ENCODE data around the gene CLDN12.

CLDN12 gene

DNA sequence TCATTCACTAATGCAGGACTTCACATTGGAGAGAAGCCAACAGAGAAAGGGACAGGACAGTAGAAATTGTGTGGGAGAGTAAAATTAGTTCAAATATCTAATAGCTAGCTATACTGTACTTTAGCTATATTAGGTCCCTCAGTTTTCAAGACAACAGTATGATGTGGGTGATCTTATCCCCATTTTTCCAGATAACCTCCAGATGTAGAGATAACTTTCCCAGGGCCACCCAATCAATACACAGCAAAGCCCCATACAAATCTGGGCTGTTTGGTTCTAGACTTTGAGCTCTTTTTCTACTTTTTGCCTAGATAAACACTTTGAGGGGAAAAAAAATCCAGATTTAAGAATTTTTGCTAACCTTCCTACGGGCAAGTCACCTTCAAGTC is 482 bp upstream of the CLDN12 start:
- Histone ChIP-seq H3K36me3 (ENCODE audit: control insufficient read depth in 2 of 2, insufficient read depth in 1 of 2, low read length in 2 of 2) (peaks cover 13 to 22% of the 10 kb centered on the region in 2 experiments; a peak in 2 of 3 replicates), H3K4me3 (ENCODE audit: low read depth, low read length) (peak overlapping the region; percentile 72), H3K9me3 (ENCODE audit: control insufficient read depth, insufficient read depth, low read depth, low read length) (no peaks in the 10 kb centered on the region), H3K4me1 (ENCODE audit: control insufficient read depth, insufficient read depth, low read length) (no peaks in the 10 kb centered on the region; the same call in 1 of the 2 replicates), H3K27ac (ENCODE audit: extremely low read depth, low read depth, low read length) (no peak overlapping the region)
- CTCF ChIA-PET, result interaction anchor here (0.6 to 0.7 kb wide), 2 partner anchors 109 to 1286 kb away, joined by 3 to 4 read pairs; no protein-coding TSS in a partner anchor
- POLR2A ChIA-PET, result interaction anchor here (0.7 kb wide), 1 partner anchor 1134 kb away, joined by 3 read pairs; no protein-coding TSS in a partner anchor
- TF ChIP-seq ZNF175 (tag by site-specific recombination; IDR thresholded peaks at IDR 0.05) (no peak), IKZF3 (tag by site-specific recombination; IDR thresholded peaks at IDR 0.05) (no peak), ZBTB17 (tag by site-specific recombination; IDR thresholded peaks at IDR 0.05) (no peak), ZNF335 (tag by site-specific recombination; conservative IDR thresholded peaks at IDR 0.05) (no peak), ZNF670 (tag by site-specific recombination; IDR thresholded peaks at IDR 0.05; ENCODE audit: low read depth) (no peak), ZNF529 (tag by site-specific recombination; IDR thresholded peaks at IDR 0.05; ENCODE audit: insufficient replicate concordance) (no peak), ZNF350 (tag by site-specific recombination; IDR thresholded peaks at IDR 0.05) (no peak), KLF16 (tag by site-specific recombination; IDR thresholded peaks at IDR 0.05) (no peak)
- TF ChIP-seq, protein P1, sequence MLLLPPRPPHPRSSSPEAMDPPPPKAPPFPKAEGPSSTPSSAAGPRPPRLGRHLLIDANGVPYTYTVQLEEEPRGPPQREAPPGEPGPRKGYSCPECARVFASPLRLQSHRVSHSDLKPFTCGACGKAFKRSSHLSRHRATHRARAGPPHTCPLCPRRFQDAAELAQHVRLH (tag by site-specific recombination; IDR thresholded peaks at IDR 0.05), result no peak
- TF ChIP-seq, protein P2, sequence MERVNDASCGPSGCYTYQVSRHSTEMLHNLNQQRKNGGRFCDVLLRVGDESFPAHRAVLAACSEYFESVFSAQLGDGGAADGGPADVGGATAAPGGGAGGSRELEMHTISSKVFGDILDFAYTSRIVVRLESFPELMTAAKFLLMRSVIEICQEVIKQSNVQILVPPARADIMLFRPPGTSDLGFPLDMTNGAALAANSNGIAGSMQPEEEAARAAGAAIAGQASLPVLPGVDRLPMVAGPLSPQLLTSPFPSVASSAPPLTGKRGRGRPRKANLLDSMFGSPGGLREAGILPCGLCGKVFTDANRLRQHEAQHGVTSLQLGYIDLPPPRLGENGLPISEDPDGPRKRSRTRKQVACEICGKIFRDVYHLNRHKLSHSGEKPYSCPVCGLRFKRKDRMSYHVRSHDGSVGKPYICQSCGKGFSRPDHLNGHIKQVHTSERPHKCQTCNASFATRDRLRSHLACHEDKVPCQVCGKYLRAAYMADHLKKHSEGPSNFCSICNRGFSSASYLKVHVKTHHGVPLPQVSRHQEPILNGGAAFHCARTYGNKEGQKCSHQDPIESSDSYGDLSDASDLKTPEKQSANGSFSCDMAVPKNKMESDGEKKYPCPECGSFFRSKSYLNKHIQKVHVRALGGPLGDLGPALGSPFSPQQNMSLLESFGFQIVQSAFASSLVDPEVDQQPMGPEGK (tag by site-specific recombination; IDR thresholded peaks at IDR 0.05), result no peak

DNA sequence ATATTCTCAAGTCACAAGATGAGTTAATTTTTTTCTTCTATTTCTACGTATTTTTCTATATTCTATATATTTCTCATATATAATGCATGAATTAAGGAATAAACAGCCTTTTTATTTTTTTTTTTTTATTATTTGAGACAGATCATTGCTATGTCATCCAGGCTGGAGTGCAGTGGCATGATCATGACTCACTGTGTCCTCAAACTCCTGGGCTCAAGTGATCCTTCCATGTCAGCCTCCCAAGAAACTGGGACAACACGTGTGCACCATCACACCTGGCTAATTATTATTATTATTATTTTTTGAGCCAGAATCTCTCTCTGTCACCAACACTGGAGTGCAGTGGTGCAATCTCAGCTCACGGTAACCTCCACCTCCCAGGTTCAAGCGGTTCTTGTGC is 1.5 kb downstream of the CLDN12 start:
- ChIA-PET POLR2A (no interaction called here), CTCF (no interaction called here)
- H3K9me3 ChIP-seq (ENCODE audit: control insufficient read depth, insufficient read depth, low read depth, low read length), result no peaks in the 10 kb centered on the region
- no peak overlapping the region for H3K4me3 ChIP-seq (ENCODE audit: low read depth, low read length)
- H3K27ac ChIP-seq (ENCODE audit: extremely low read depth, low read depth, low read length), result no peak overlapping the region
- peaks cover 13 to 33% of the 10 kb centered on the region in 2 experiments; a peak in 2 of 3 replicates for H3K36me3 ChIP-seq (ENCODE audit: control insufficient read depth in 2 of 2, insufficient read depth in 1 of 2, low read length in 2 of 2)
- no peaks in the 10 kb centered on the region; the same call in 1 of the 2 replicates for H3K4me1 ChIP-seq (ENCODE audit: control insufficient read depth, insufficient read depth, low read length)
- TF ChIP-seq ZBTB48 (tag by site-specific recombination; IDR thresholded peaks at IDR 0.05) (no peak), ZNF133 (tag by site-specific recombination; IDR thresholded peaks at IDR 0.05) (no peak), ZNF16 (tag by site-specific recombination; IDR thresholded peaks at IDR 0.05; ENCODE audit: low read depth) (no peak), ZNF585B (tag by site-specific recombination; IDR thresholded peaks at IDR 0.05) (no peak), ZNF571 (tag by site-specific recombination; IDR thresholded peaks at IDR 0.05) (no peak), ZNF426 (tag by site-specific recombination; IDR thresholded peaks at IDR 0.05) (no peak), PBX3 (CRISPR knock-in tag; IDR thresholded peaks at IDR 0.05) (no peak), ZNF404 (tag by site-specific recombination; IDR thresholded peaks at IDR 0.05) (no peak), ZNF560 (tag by site-specific recombination; IDR thresholded peaks at IDR 0.05; ENCODE audit: borderline replicate concordance) (no peak), ZNF302 (tag by site-specific recombination; IDR thresholded peaks at IDR 0.05; ENCODE audit: low read depth) (no peak), ZNF747 (tag by site-specific recombination; IDR thresholded peaks at IDR 0.05) (no peak), ZNF707 (tag by site-specific recombination; IDR thresholded peaks at IDR 0.05) (no peak), ZNF138 (tag by site-specific recombination; IDR thresholded peaks at IDR 0.05; ENCODE audit: borderline replicate concordance) (no peak)
- TF ChIP-seq, protein P3, sequence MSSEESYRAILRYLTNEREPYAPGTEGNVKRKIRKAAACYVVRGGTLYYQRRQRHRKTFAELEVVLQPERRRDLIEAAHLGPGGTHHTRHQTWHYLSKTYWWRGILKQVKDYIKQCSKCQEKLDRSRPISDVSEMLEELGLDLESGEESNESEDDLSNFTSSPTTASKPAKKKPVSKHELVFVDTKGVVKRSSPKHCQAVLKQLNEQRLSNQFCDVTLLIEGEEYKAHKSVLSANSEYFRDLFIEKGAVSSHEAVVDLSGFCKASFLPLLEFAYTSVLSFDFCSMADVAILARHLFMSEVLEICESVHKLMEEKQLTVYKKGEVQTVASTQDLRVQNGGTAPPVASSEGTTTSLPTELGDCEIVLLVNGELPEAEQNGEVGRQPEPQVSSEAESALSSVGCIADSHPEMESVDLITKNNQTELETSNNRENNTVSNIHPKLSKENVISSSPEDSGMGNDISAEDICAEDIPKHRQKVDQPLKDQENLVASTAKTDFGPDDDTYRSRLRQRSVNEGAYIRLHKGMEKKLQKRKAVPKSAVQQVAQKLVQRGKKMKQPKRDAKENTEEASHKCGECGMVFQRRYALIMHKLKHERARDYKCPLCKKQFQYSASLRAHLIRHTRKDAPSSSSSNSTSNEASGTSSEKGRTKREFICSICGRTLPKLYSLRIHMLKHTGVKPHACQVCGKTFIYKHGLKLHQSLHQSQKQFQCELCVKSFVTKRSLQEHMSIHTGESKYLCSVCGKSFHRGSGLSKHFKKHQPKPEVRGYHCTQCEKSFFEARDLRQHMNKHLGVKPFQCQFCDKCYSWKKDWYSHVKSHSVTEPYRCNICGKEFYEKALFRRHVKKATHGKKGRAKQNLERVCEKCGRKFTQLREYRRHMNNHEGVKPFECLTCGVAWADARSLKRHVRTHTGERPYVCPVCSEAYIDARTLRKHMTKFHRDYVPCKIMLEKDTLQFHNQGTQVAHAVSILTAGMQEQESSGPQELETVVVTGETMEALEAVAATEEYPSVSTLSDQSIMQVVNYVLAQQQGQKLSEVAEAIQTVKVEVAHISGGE (tag by site-specific recombination; conservative IDR thresholded peaks at IDR 0.05; ENCODE audit: low read depth), result no peak
- TF ChIP-seq, protein P4, sequence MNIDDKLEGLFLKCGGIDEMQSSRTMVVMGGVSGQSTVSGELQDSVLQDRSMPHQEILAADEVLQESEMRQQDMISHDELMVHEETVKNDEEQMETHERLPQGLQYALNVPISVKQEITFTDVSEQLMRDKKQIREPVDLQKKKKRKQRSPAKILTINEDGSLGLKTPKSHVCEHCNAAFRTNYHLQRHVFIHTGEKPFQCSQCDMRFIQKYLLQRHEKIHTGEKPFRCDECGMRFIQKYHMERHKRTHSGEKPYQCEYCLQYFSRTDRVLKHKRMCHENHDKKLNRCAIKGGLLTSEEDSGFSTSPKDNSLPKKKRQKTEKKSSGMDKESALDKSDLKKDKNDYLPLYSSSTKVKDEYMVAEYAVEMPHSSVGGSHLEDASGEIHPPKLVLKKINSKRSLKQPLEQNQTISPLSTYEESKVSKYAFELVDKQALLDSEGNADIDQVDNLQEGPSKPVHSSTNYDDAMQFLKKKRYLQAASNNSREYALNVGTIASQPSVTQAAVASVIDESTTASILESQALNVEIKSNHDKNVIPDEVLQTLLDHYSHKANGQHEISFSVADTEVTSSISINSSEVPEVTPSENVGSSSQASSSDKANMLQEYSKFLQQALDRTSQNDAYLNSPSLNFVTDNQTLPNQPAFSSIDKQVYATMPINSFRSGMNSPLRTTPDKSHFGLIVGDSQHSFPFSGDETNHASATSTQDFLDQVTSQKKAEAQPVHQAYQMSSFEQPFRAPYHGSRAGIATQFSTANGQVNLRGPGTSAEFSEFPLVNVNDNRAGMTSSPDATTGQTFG (tag by site-specific recombination; IDR thresholded peaks at IDR 0.05; ENCODE audit: borderline replicate concordance), result no peak

Data from HEK293 (cell line).